Activated T-helper 1 cell treated with anti-CD3 and anti-CD28 coated beads, Interleukin-2, amount 50 U/mL, for 16 hours (primary cell): ENCODE results near the gene CACUL1.
"Not testable (repeated sequence)": the region's sequence is repeated elsewhere in the genome, so short reads cannot be mapped to it uniquely, and the experiment has no call there.

Source experiments
- DNase-seq, 2 donors: peaks; one replicate each; pipeline ENCODE4 v3.0.0-alpha.2; 2020; ENCODE audit warnings: low read depth in 1 of 2, low spot score in 1 of 2

CACUL1 gene

GRCh38 chr10:118754556-118755423, at the start of gene CACUL1:
CACUL1 (minus strand) TSS chr10:118754970; CDS start chr10:118754762, 208 bp downstream.
- DNase-seq, result peak; percentile 99 to 100

GRCh38 chr10:118804262-118804773, 49.5 kb upstream of the CACUL1 start:
- no peak for DNase-seq

DNA sequence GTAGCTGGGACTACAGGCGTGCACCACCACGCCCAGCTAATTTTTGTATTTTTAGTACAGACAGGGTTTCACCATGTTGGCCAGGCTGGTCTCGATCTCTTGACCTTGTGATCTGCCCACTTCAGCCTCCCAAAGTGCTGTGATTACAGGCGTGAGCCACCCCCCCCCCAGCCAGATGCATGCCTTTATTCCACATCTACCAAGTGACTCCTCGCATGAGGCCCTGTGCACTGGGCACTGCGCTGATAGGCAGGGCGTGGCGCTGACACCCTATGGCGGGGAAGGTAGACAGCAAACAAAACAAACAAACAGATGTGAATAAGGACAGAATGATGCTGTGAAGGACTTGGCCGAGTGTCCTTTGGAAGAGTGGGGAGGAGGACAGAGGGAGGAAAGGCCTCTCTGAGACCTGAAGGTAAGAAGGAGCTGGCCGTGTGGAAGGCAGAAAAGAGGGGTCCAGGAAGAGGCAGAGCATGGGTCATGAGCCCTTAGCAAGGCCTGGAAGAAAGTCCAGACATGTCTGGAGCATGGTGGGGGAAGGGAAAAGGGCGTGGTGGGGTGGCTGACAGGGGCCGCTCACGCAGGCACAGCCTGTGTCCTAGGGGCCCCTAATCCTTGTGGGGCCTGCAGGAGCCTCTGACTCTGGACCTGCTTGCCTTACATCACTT, 47.5 kb upstream of the CACUL1 start:
- no peak for DNase-seq

- no peak for DNase-seq
Measured at GRCh38 chr10:118800920-118801319, 46.1 kb upstream of the CACUL1 start.

DNA sequence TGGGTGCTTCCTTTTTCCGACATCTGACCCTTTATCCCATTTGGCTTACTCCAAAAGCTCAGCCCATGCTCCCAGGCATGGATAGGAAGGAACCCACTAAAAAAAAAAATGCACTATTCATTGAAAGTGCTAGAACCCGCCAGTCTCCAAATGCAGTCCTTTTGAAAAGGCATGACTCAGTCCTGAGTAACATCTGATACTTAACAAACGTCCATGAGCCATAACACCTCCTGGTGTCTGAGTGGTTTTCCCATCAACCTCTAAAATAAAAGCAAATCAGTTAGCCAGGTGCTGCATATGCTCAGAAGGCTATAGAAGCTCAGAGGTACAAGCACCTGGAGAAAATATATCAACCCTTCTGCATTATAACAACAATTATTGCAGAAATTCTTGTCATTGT, 45.0 kb upstream of the CACUL1 start:
- no peak for DNase-seq

GRCh38 chr10:118798231-118798662, 43.5 kb upstream of the CACUL1 start:
- no peak for DNase-seq

- not testable (repeated sequence) for DNase-seq
Measured at GRCh38 chr10:118794971-118795370, 40.2 kb upstream of the CACUL1 start.

GRCh38 chr10:118793545-118793944, 38.8 kb upstream of the CACUL1 start:
- no peak for DNase-seq

GRCh38 chr10:118792526-118792925, 37.8 kb upstream of the CACUL1 start:
- no peak for DNase-seq

DNA sequence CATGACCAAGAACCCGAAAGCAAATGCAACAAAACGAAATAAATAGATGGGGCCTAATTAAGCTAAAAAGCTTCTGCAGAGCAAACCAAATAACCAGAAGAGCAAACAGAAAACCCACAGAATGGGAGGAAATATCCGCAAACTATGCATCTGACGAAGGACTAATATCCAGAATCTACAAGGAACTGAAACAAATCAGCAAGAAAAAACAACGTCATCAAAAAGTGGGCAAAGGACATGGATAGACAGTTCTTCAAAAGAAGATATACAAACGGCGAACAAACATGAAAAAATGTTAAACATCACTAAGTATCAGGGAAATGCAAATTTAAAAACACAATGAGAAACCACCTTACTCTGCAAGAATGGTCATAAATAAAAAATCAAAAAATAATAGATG, 35.3 kb upstream of the CACUL1 start:
- no peak for DNase-seq

DNA sequence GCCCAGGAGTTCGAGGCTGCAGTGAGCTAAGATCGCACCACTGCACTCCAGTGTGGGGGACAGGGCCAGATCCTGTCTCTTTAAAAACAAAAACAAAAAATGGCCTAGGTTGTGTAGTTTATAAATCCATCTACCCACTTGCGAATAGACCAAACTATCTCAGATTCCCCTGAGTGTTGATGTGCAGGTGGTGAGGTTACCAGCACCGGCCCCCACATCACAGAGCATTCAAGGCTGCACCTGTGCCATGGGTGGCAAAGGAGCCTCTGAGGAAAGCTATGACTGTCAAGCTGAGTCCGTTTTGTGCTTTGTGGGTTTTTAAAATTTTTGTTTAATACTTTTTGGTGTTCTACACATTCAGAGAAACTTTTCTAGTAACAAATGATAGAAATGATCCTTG, 30.8 kb upstream of the CACUL1 start:
- DNase-seq, result no peak

DNA sequence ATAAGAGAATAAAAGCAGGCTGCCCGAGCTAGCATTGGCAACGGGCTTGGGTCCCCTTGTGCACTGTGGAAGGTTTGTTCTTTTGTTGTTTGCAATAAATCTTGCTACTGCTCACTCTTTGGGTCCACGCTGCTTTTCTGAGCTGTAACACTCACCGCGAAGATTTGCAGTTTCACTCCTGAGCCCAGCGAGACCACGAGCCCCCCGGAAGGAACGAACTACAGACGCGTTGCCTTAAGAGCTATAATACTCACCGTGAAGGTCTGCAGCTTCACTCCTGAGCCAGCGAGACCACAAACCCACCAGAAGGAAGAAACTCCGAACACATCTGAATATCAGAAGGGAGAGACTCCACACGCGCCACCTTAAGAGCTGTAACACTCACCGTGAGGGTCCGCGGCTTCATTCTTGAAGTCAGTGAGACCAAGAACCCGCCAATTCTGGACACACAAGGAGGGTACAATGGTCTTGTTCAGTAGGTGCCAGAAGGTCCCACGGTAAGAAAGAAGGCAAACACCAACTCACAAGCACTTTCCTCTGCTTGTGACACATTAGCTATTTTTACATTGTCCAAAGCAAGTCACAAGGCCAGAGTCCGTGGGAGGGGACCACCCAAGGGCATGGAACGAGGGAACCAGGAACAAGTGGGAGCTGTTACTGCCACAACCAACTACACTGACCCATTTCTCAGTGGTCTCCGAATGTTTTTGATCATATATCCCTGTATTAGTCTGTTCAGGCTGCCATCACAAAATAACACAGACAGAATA, 29.2 kb upstream of the CACUL1 start:
- DNase-seq, result no peak

- not testable (repeated sequence) for DNase-seq
Measured at GRCh38 chr10:118782916-118783465, 28.2 kb upstream of the CACUL1 start.

DNA sequence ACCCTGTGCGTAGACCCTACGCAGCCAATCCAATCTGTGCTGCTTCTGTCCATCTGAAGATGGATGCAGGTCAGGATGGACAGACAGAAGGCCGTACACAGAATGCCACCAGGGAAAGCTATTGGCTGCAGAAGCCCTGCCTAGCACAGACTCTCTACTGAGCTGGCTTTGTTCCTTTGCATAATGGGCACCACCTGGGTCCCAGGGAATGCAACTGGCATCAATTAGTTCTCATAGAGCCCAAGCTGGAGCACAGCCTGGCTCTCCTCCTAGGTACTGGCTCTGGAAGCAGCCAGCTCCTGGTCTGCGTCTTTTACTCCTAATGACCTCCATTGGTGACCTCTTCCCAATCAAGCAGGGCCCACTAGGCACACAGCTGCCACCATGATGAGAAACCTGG, 26.8 kb upstream of the CACUL1 start:
- no peak for DNase-seq

DNA sequence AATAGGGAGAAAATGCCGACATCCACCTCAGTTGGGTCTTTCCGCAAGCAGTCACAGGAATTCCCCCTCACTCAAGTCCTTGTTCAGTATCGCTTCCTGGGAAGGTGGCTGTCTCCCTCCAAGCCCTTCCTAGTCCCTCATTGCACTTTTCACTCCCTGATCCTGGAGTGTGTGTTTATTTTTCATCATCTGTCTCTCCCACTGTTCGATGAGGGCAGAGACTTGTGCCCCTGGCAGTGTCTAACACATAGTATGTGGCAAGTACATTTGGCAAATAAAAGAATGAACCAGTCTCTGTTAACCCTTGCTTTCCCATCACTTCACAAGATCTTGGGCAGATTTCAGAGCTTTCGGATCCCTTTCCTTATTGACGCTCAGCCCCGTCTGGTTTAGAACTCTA, 24.0 kb upstream of the CACUL1 start:
- no peak for DNase-seq

DNA sequence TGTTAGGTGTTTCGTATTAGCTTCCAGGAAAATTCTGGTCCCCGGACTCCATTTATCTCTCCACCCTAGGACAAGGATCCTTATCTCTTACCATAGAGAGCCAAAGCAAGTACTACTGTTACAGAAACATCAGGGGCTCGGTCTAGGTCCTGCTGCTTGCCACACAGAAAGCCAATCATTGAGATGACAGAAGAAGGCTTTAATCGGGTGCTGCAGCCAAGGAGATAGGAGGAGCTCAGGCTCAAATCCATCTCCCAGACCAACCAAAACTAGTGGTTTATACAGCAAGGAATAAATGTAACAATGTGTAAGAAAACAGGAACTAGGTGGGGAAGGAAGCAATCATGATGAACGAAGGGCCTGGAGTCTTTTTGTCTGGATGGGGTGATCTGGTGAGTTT, 22.2 kb upstream of the CACUL1 start:
- no peak for DNase-seq

GRCh38 chr10:118776033-118776432, 21.3 kb upstream of the CACUL1 start:
- no peak for DNase-seq

DNA sequence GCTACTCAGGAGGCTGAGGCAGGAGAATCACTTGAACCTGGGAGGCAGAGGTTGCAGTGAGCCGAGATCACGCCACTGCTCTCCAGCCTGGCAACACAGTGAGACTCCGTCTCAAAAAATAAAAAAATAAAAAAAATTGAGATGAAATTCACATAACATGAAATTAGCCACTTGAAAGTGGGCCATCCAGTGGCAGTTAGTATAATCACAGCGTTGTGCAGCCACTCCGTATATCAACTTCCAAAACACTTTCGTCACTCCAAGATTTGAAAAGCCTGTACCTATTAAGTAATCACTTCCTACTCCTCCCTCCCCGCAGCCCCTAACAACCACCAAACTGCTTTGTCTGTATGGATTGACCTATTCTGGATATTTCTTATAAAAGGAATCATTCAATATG, 20.7 kb upstream of the CACUL1 start:
- DNase-seq, result no peak

- no peak for DNase-seq
Measured at GRCh38 chr10:118773041-118773440, 18.3 kb upstream of the CACUL1 start.

GRCh38 chr10:118771976-118772375, 17.2 kb upstream of the CACUL1 start:
- DNase-seq, result no peak

DNA sequence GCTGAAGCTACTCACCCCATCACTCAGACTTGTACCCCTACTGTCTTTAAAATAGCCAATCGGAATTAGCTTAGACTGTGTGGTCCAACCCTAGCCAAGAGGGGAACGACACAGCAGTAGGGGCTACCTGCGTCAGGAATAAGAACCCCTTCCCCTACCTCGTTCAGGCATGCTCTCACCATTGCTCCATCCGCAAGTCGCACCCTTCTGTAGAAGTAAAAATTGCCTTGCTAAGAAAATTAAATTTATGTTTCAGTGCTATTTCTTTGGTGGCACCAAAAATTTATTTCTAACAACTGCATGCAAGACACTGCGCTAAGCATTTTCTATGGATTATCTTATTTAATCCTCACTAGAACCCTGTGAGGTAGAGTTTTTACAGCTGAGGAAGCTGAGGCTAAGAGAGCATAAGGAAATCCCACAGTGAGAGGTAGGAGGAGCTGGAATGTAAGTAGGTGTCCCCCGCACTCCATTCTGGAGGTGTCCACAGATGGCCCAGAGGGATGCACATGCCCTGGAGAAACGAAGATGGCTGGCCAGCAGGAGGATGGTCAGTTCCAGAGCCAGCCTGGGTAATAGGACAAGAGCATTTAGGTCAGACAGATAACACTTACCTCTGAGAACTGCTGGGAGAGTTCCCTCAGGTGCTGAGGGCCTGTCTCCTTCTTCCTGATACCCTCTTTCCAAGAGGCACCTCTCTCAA, 15.3 kb upstream of the CACUL1 start:
- no peak for DNase-seq
